Left lung (tissue), 10 donors: ENCODE results near the gene KDM2A. TPM values are rescaled to one million over a fixed set of nuclear protein-coding genes. Genes with fewer than 3 reads are reported as not detected.
A peak's percentile ranks its signal among the peaks of the same experiment; 100 is the strongest.

Experiments
- ATAC-seq: fragments of 200-7000 bp; cut with Tn5 transposase; one replicate; pipeline ENCODE4 v1.9.1; 2020; ENCODE audit warnings: moderate library complexity
- DNase-seq, 4 donors: peaks; one replicate each; pipeline ENCODE4 v3.0.0-alpha.2; 2013 to 2020
- H3K27ac ChIP-seq, 2 donors: fragments of 200-600 bp; sonication (generic) in 1 of 2; one replicate each; pipeline versions ENCODE4 v1.5.0 to v1.8.0; 2020 to 2021
- H3K27me3 ChIP-seq, 2 donors: fragments of 200-600 bp; sonication (generic) in 1 of 2; one replicate each; pipeline versions ENCODE4 v1.5.0 to v1.8.0; 2020 to 2021
- H3K36me3 ChIP-seq, 2 donors: fragments of 200-600 bp; sonication (generic) in 1 of 2; one replicate each; pipeline versions ENCODE4 v1.5.0 to v1.8.0; 2020 to 2021
- H3K4me1 ChIP-seq, 2 donors: fragments of 200-600 bp; one replicate each; pipeline ENCODE4 v1.8.0; 2021
- H3K4me3 ChIP-seq, 2 donors: fragments of 200-600 bp; sonication (generic) in 1 of 2; one replicate each; pipeline versions ENCODE4 v1.5.0 to v1.8.0; 2020 to 2021; ENCODE audit warnings: mild to moderate bottlenecking in 1 of 2
- H3K9me3 ChIP-seq, 2 donors: fragments of 200-600 bp; sonication (generic) in 1 of 2; one replicate each; pipeline versions ENCODE4 v1.5.0 to v1.8.0; 2020 to 2021
- intact Hi-C, 2 donors: fragments of 100-400 bp; cut with DNase I; formaldehyde crosslinking; loops; one replicate each; pipeline versions ENCODE4 v1.11.2 to v1.14.2; 2022
- polyA plus RNA-seq, 6 donors: library from polyadenylated mRNA; unstranded; fragments of 120-200 nt; gene quantifications; one replicate each; pipeline ENCODE4 v1.2.1, GENCODE V29; 2013; ENCODE audit not compliant: insufficient read length in 6 of 6
- total RNA-seq, 2 donors: library from RNA; stranded (reverse); fragmentation: NEBNext Ultra II Directional; extraction: Animal tissue kit (Norgen Biotek cat#: 25700); gene quantifications; one replicate each; pipeline ENCODE4 v1.2.1, GENCODE V29; 2021
- TF ChIP-seq, protein P1 (sequence below), 2 donors: fragments of 200-600 bp; sonication (generic) in 1 of 2; IDR thresholded peaks; one replicate each; pipeline versions ENCODE4 v1.5.0 to v1.8.0; 2021; ENCODE audit warnings: antibody characterized with exemption in 2 of 2
- donor health status: DM: no; HTN: yes; CAD: no.
- donor health status: DM: no; HTN: no; CAD: no.

KDM2A gene
- total and polyA plus RNA-seq, 8 donors = 71.0 to 87.0 (median 80.3) TPM

DNA sequence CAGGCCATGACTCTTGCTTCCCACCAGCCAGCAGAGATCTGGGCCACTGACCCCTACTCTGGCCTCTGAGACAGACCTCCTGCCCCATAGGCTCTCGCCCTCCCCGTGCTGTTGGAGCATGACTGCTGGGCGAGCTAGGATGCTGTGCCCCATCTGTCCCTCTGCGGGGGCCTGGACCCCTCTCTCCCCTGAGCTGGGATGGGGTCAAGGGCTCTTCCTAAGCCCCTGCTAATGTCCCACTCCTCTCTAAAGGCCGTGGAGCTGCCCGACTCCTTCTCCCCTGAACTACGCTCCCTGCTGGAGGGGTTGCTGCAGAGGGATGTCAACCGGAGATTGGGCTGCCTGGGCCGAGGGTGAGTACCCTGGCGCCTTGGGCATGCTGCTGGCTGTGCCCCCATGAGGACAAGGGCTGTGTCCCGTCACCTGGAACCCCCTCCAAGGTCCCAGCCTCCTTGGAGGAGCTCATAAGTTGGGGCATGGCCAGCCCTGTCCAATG is 163.9 kb downstream of the KDM2A start:
- Histone ChIP-seq H3K27me3 (no peaks in the 10 kb centered on the region), H3K4me1 (peaks cover 15 to 99% of the 10 kb centered on the region in 2 donors), H3K4me3 (peak overlapping the region in 1 of 2 donors; percentile 89), H3K27ac (peak overlapping the region; percentile 58 to 100), H3K36me3 (peaks cover 0 to 96% of the 10 kb centered on the region in 2 donors), H3K9me3 (no peaks in the 10 kb centered on the region)
- intact Hi-C loops = no loop called here
- ATAC-seq = no peak
- DNase-seq = peak in 2 of 4 donors; percentile 35 to 72
- TF ChIP-seq, protein P1, sequence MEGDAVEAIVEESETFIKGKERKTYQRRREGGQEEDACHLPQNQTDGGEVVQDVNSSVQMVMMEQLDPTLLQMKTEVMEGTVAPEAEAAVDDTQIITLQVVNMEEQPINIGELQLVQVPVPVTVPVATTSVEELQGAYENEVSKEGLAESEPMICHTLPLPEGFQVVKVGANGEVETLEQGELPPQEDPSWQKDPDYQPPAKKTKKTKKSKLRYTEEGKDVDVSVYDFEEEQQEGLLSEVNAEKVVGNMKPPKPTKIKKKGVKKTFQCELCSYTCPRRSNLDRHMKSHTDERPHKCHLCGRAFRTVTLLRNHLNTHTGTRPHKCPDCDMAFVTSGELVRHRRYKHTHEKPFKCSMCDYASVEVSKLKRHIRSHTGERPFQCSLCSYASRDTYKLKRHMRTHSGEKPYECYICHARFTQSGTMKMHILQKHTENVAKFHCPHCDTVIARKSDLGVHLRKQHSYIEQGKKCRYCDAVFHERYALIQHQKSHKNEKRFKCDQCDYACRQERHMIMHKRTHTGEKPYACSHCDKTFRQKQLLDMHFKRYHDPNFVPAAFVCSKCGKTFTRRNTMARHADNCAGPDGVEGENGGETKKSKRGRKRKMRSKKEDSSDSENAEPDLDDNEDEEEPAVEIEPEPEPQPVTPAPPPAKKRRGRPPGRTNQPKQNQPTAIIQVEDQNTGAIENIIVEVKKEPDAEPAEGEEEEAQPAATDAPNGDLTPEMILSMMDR (IDR thresholded peaks at IDR 0.05) = no peak

DNA sequence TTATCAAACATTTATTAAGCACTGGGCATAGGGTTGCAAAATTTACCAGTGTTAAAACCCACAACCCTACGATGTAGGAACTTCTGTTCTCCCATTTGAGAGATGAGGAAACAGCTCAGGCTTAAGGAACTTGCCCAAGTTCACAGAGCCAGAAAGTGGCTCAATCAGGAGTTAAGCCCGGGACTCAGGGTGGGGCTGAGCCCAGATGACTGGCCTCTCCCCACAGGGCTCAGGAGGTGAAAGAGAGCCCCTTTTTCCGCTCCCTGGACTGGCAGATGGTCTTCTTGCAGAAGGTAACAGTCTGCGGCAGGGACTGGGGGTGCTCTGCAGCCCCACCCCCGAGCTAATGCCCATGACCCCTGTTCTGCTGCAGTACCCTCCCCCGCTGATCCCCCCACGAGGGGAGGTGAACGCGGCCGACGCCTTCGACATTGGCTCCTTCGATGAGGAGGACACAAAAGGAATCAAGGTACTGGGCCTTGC is 164.5 kb downstream of the KDM2A start:
- Histone ChIP-seq H3K36me3 (peaks cover 0 to 90% of the 10 kb centered on the region in 2 donors), H3K27me3 (no peaks in the 10 kb centered on the region), H3K9me3 (no peaks in the 10 kb centered on the region), H3K4me1 (peaks cover 12 to 97% of the 10 kb centered on the region in 2 donors), H3K4me3 (peak overlapping the region in 1 of 2 donors; percentile 89), H3K27ac (peak overlapping the region; percentile 73 to 100)
- intact Hi-C loops = no loop called here
- ATAC-seq (peak; percentile 27), DNase-seq (peak in 2 of 4 donors; percentile 68 to 79)
- TF ChIP-seq, protein P1 (IDR thresholded peaks at IDR 0.05) = no peak

DNA sequence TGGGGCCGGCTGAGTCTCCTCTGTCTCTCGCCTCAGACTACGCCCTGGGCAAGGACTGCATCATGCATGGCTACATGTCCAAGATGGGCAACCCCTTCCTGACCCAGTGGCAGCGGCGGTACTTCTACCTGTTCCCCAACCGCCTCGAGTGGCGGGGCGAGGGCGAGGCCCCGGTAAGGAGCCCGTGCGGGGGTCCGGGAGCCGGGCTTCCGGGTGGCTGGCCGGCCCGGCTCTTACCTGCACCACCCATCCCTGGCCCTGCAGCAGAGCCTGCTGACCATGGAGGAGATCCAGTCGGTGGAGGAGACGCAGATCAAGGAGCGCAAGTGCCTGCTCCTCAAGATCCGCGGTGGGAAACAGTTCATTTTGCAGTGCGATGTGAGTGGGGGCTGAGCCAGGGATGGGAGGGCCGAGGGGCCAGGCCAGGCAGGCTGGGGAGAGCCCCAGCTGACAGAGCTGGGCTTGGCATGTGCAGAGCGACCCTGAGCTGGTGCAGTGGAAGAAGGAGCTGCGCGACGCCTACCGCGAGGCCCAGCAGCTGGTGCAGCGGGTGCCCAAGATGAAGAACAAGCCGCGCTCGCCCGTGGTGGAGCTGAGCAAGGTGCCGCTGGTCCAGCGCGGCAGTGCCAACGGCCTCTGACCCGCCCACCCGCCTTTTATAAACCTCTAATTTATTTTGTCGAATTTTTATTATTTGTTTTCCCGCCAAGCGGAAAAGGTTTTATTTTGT is 165.9 kb downstream of the KDM2A start:
- ATAC-seq = no peak
- TF ChIP-seq, protein P1 (IDR thresholded peaks at IDR 0.05) = no peak
- peak overlapping the region in 1 of 2 donors; percentile 100 for H3K27ac ChIP-seq
- peaks cover 0 to 75% of the 10 kb centered on the region in 2 donors for H3K36me3 ChIP-seq
- peak in 2 of 4 donors; percentile 36 to 86 for DNase-seq
- peaks cover 11 to 88% of the 10 kb centered on the region in 2 donors for H3K4me1 ChIP-seq
- peak overlapping the region in 1 of 2 donors; percentile 89 for H3K4me3 ChIP-seq
- no peaks in the 10 kb centered on the region for H3K9me3 ChIP-seq
- no peaks in the 10 kb centered on the region for H3K27me3 ChIP-seq
- intact Hi-C loops = no loop called here

DNA sequence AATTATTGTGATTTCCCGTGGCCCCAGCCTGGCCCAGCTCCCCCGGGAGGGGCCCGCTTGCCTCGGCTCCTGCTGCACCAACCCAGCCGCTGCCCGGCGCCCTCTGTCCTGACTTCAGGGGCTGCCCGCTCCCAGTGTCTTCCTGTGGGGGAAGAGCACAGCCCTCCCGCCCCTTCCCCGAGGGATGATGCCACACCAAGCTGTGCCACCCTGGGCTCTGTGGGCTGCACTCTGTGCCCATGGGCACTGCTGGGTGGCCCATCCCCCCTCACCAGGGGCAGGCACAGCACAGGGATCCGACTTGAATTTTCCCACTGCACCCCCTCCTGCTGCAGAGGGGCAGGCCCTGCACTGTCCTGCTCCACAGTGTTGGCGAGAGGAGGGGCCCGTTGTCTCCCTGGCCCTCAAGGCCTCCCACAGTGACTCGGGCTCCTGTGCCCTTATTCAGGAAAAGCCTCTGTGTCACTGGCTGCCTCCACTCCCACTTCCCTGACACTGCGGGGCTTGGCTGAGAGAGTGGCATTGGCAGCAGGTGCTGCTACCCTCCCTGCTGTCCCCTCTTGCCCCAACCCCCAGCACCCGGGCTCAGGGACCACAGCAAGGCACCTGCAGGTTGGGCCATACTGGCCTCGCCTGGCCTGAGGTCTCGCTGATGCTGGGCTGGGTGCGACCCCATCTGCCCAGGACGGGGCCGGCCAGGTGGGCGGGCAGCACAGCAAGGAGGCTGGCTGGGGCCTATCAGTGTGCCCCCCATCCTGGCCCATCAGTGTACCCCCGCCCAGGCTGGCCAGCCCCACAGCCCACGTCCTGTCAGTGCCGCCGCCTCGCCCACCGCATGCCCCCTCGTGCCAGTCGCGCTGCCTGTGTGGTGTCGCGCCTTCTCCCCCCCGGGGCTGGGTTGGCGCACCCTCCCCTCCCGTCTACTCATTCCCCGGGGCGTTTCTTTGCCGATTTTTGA is 166.8 kb downstream of the KDM2A start:
- H3K4me3 ChIP-seq = peak overlapping the region in 1 of 2 donors; percentile 89
- intact Hi-C loops = no loop called here
- no peak for ATAC-seq
- H3K27ac ChIP-seq = peak overlapping the region; percentile 92 to 100
- H3K27me3 ChIP-seq = no peaks in the 10 kb centered on the region
- DNase-seq = peak in 2 of 4 donors; percentile 40 to 81
- TF ChIP-seq, protein P1 (IDR thresholded peaks at IDR 0.05) = no peak
- H3K36me3 ChIP-seq = peaks cover 0 to 73% of the 10 kb centered on the region in 2 donors
- H3K4me1 ChIP-seq = peaks cover 11 to 88% of the 10 kb centered on the region in 2 donors
- H3K9me3 ChIP-seq = no peaks in the 10 kb centered on the region
